ENCODE results near the gene GREB1. TPM values are rescaled to one million over a fixed set of nuclear protein-coding genes. Genes with fewer than 3 reads are reported as not detected.

The GREB1 gene
- total and polyA plus RNA-seq, 2 of the 13 experiments (the other 11 are each of a cell fraction or from before 2014, with no cell fraction given): 31.3 to 61.2 TPM

GRCh38 chr2:11530864-11531465, 2.9 kb upstream of the GREB1 start:
- H3K4me3 ChIP-seq (replicated peaks in 1 of 3; ENCODE audit: insufficient read depth in 1 of 3, low read depth in 2 of 3, low read length in 3 of 3): no peak overlapping the region
- peak overlapping the region; percentile 45 for H3K27ac ChIP-seq (ENCODE audit: extremely low read length, insufficient read depth, low read length)
- ATAC-seq (peak; percentile 56), FAIRE-seq (no peak), DNase-seq (ENCODE audit: low spot score) (no peak)
- no peaks in the 10 kb centered on the region for H4K20me1 ChIP-seq (ENCODE audit: insufficient read depth, low read length)
- no TSS peak for BruUV-seq (replicated peaks)
- H3K9me3 ChIP-seq (ENCODE audit: low read length): no peaks in the 10 kb centered on the region
- in situ Hi-C loops (cut with HindIII; ENCODE audit: extremely low pct_ligation_motif_present, low pct_unique_long_range_greater_than_20kb): no loop called here
- CTCF ChIA-PET (ENCODE audit: low intra/inter-chr PET ratio, low total read pairs): no interaction called here
- POLR2A ChIA-PET: interaction anchor here (1.0 to 5.2 kb wide), 2 partner anchors 8 to 31 kb away, joined by 4 to 48 read pairs; no protein-coding TSS in a partner anchor
- peaks cover 87% of the 10 kb centered on the region for H3K79me2 ChIP-seq (ENCODE audit: insufficient read depth, low read length)
- intact Hi-C loops (cut with micrococcal nuclease; ENCODE audit: unreplicated experiment): loop anchor here (10.0 kb wide), 1 partner anchor 166 kb away; no protein-coding TSS in a partner anchor
- no peak overlapping the region for H3K4me2 ChIP-seq (ENCODE audit: low read depth, low read length)
- no peaks in the 10 kb centered on the region; a peak in 1 of 5 replicates for H3K36me3 ChIP-seq (replicated peaks in 1 of 2; ENCODE audit: control insufficient read depth in 1 of 2, insufficient read depth in 2 of 2, low read length in 2 of 2)
- 80% methylated on average over 6 of the region's 6 CpGs for WGBS (ENCODE audit: low lambda C conversion rate)
- H3K9ac ChIP-seq (ENCODE audit: insufficient read depth, low read depth, low read length): no peak overlapping the region
- H3K4me1 ChIP-seq (ENCODE audit: insufficient read depth, low read length): peaks cover 67% of the 10 kb centered on the region
- no peaks in the 10 kb centered on the region for H3K27me3 ChIP-seq (ENCODE audit: control insufficient read depth in 1 of 2, insufficient read depth in 2 of 2, low read length in 2 of 2)
- no peak overlapping the region for H2AFZ ChIP-seq (ENCODE audit: low read length)
- TF ChIP-seq, protein P1, sequence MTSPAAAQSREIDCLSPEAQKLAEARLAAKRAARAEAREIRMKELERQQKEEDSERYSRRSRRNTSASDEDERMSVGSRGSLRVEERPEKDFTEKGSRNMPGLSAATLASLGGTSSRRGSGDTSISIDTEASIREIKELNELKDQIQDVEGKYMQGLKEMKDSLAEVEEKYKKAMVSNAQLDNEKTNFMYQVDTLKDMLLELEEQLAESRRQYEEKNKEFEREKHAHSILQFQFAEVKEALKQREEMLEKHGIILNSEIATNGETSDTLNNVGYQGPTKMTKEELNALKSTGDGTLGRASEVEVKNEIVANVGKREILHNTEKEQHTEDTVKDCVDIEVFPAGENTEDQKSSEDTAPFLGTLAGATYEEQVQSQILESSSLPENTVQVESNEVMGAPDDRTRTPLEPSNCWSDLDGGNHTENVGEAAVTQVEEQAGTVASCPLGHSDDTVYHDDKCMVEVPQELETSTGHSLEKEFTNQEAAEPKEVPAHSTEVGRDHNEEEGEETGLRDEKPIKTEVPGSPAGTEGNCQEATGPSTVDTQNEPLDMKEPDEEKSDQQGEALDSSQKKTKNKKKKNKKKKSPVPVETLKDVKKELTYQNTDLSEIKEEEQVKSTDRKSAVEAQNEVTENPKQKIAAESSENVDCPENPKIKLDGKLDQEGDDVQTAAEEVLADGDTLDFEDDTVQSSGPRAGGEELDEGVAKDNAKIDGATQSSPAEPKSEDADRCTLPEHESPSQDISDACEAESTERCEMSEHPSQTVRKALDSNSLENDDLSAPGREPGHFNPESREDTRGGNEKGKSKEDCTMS (CRISPR knock-in tag; conservative IDR thresholded peaks at IDR 0.05): no peak
- TF ChIP-seq IRF2 (CRISPR knock-in tag; IDR thresholded peaks at IDR 0.05) (no peak), HNF1A (IDR thresholded peaks at IDR 0.05; ENCODE audit: low read depth) (no peak), HNF1A (CRISPR knock-in tag; IDR thresholded peaks at IDR 0.05; ENCODE audit: borderline replicate concordance) (no peak), ZNF275 (CRISPR knock-in tag; IDR thresholded peaks at IDR 0.05; ENCODE audit: borderline replicate concordance) (no peak), MATR3 (CRISPR knock-in tag; IDR thresholded peaks at IDR 0.05) (no peak), ZNF609 (CRISPR knock-in tag; IDR thresholded peaks at IDR 0.05; ENCODE audit: borderline replicate concordance) (0 out of 2 replicates have a peak, but pooled peaks have one; percentile 56), HNF4G (IDR thresholded peaks at IDR 0.05; ENCODE audit: borderline replicate concordance, low read depth, low read length) (no peak), HNF4G (CRISPR knock-in tag; IDR thresholded peaks at IDR 0.05; ENCODE audit: borderline replicate concordance, low read depth) (no peak)
- TF ChIP-seq, protein P2, sequence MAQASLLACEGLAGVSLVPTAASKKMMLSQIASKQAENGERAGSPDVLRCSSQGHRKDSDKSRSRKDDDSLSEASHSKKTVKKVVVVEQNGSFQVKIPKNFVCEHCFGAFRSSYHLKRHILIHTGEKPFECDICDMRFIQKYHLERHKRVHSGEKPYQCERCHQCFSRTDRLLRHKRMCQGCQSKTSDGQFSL (CRISPR knock-in tag; IDR thresholded peaks at IDR 0.05): 0 out of 2 replicates have a peak, but pooled peaks have one; percentile 17

Data from HepG2 (cell line).